OCI-LY3 (cell line): ENCODE measurements around the gene GPLD1.

Source experiments
- EZH2phosphoT487 ChIP-seq: fragments of 200-600 bp; shearing (Covaris generic); IDR thresholded peaks from 2 replicates; pipeline ENCODE4 v1.6.1; 2018; ENCODE audit warnings: antibody characterized with exemption, mixed run types, low read depth
- TF ChIP-seq, protein P1 (sequence below): fragments of 200-600, 300-600 bp; sonication (generic); IDR thresholded peaks from 2 replicates; pipeline ENCODE4 v1.5.1; 2014; ENCODE audit warnings: antibody characterized with exemption, low read length, low read depth

DNA sequence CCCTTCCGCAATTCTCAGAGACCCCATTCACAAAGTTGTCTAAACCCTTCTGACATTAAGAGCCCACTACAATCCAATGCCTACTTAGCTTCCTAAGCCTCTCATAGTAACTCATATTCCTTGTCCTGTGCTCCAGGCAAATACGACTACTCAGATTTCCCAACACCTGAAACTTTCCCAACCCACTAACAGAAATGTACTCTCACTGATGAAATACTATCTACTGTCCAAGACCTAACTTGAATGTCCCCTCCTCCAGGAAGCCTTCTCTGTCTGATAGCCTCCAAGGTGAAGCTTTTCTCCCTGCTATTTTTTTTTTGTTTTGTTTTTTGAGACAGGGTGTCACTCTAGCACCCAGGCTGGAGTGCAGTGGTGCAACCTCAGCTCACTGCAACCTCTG, 30.4 kb downstream of the GPLD1 start:
- TF ChIP-seq, protein P1, sequence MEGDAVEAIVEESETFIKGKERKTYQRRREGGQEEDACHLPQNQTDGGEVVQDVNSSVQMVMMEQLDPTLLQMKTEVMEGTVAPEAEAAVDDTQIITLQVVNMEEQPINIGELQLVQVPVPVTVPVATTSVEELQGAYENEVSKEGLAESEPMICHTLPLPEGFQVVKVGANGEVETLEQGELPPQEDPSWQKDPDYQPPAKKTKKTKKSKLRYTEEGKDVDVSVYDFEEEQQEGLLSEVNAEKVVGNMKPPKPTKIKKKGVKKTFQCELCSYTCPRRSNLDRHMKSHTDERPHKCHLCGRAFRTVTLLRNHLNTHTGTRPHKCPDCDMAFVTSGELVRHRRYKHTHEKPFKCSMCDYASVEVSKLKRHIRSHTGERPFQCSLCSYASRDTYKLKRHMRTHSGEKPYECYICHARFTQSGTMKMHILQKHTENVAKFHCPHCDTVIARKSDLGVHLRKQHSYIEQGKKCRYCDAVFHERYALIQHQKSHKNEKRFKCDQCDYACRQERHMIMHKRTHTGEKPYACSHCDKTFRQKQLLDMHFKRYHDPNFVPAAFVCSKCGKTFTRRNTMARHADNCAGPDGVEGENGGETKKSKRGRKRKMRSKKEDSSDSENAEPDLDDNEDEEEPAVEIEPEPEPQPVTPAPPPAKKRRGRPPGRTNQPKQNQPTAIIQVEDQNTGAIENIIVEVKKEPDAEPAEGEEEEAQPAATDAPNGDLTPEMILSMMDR: no peak
- no peak for TF ChIP-seq EZH2phosphoT487
